ENCODE measurements around the gene VKORC1.
"Not testable (repeated sequence)": the region's sequence is repeated elsewhere in the genome, so short reads cannot be mapped to it uniquely, and the experiment has no call there.

Gene VKORC1

GRCh38 chr16:31094424-31095120 lies at the start of gene VKORC1:
TSS of gene VKORC1 (minus strand) at chr16:31094797. CDS start at chr16:31094729, 68 bp downstream.
- H3K4me1 ChIP-seq (ENCODE audit: insufficient read depth, insufficient read length): peaks cover 7% of the 10 kb centered on the region

GRCh38 chr16:31143694-31144148 lies 49.1 kb upstream of the VKORC1 start:
- no peak overlapping the region for H3K9ac ChIP-seq (ENCODE audit: insufficient read length, low read depth)
- no peak for DNase-seq (ENCODE audit: low read depth, low spot score)
- no peaks in the 10 kb centered on the region for H3K36me3 ChIP-seq (ENCODE audit: insufficient read depth, insufficient read length, low read length)
- peaks cover 13% of the 10 kb centered on the region for H3K27me3 ChIP-seq (ENCODE audit: insufficient read depth, insufficient read length)
- no peak overlapping the region for H3K4me3 ChIP-seq (ENCODE audit: insufficient read length, low read depth)
- H3K9me3 ChIP-seq (ENCODE audit: insufficient read depth, low read length): no peaks in the 10 kb centered on the region
- H3K4me1 ChIP-seq (ENCODE audit: insufficient read depth, insufficient read length): peaks cover 30% of the 10 kb centered on the region
- no peak for TF ChIP-seq SUZ12 (IDR thresholded peaks at IDR 0.05; ENCODE audit: extremely low read depth, insufficient read depth, insufficient read length)
- TF ChIP-seq ZNF274 (IDR thresholded peaks at IDR 0.05; ENCODE audit: low read depth, low read length): no peak
- no peak for TF ChIP-seq YY1 (IDR thresholded peaks at IDR 0.05; ENCODE audit: insufficient read depth, insufficient read length)

More at GRCh38 chr16:31094424-31095120, at the start of gene VKORC1:
- H3K27me3 ChIP-seq (ENCODE audit: insufficient read depth, insufficient read length): no peaks in the 10 kb centered on the region
- peak within 1 kb of the TSS; percentile 99 for H3K4me3 ChIP-seq (ENCODE audit: insufficient read length, low read depth)
- peaks cover 22% of the 10 kb centered on the region for H3K36me3 ChIP-seq (ENCODE audit: insufficient read depth, insufficient read length, low read length)
- DNase-seq (ENCODE audit: low read depth, low spot score): peak; percentile 98
- H3K9ac ChIP-seq (ENCODE audit: insufficient read length, low read depth): peak within 1 kb of the TSS; percentile 99
- no peaks in the 10 kb centered on the region for H3K9me3 ChIP-seq (ENCODE audit: insufficient read depth, low read length)
- TF ChIP-seq YY1 (IDR thresholded peaks at IDR 0.05; ENCODE audit: insufficient read depth, insufficient read length) (no peak), ZNF274 (IDR thresholded peaks at IDR 0.05; ENCODE audit: low read depth, low read length) (no peak), SUZ12 (IDR thresholded peaks at IDR 0.05; ENCODE audit: extremely low read depth, insufficient read depth, insufficient read length) (no peak)

- TF ChIP-seq YY1 (IDR thresholded peaks at IDR 0.05; ENCODE audit: insufficient read depth, insufficient read length): no peak
- no peak for TF ChIP-seq ZNF274 (IDR thresholded peaks at IDR 0.05; ENCODE audit: low read depth, low read length)
- no peak for TF ChIP-seq SUZ12 (IDR thresholded peaks at IDR 0.05; ENCODE audit: extremely low read depth, insufficient read depth, insufficient read length)
Measured at GRCh38 chr16:31143011-31143693, 48.6 kb upstream of the VKORC1 start.

GRCh38 chr16:31142109-31143010 lies 47.8 kb upstream of the VKORC1 start:
- peak overlapping the region; percentile 49 for H3K4me3 ChIP-seq (ENCODE audit: insufficient read length, low read depth)
- TF ChIP-seq ZNF274 (IDR thresholded peaks at IDR 0.05; ENCODE audit: low read depth, low read length) (no peak), YY1 (IDR thresholded peaks at IDR 0.05; ENCODE audit: insufficient read depth, insufficient read length) (no peak), SUZ12 (IDR thresholded peaks at IDR 0.05; ENCODE audit: extremely low read depth, insufficient read depth, insufficient read length) (no peak)

More at GRCh38 chr16:31143011-31143693, 48.6 kb upstream of the VKORC1 start:
- H3K9ac ChIP-seq (ENCODE audit: insufficient read length, low read depth): peak overlapping the region; percentile 94
- H3K36me3 ChIP-seq (ENCODE audit: insufficient read depth, insufficient read length, low read length): no peaks in the 10 kb centered on the region
- DNase-seq (ENCODE audit: low read depth, low spot score): no peak
- H3K9me3 ChIP-seq (ENCODE audit: insufficient read depth, low read length): no peaks in the 10 kb centered on the region
- peaks cover 13% of the 10 kb centered on the region for H3K27me3 ChIP-seq (ENCODE audit: insufficient read depth, insufficient read length)
- H3K4me1 ChIP-seq (ENCODE audit: insufficient read depth, insufficient read length): peaks cover 31% of the 10 kb centered on the region
- peak overlapping the region; percentile 49 for H3K4me3 ChIP-seq (ENCODE audit: insufficient read length, low read depth)

DNA sequence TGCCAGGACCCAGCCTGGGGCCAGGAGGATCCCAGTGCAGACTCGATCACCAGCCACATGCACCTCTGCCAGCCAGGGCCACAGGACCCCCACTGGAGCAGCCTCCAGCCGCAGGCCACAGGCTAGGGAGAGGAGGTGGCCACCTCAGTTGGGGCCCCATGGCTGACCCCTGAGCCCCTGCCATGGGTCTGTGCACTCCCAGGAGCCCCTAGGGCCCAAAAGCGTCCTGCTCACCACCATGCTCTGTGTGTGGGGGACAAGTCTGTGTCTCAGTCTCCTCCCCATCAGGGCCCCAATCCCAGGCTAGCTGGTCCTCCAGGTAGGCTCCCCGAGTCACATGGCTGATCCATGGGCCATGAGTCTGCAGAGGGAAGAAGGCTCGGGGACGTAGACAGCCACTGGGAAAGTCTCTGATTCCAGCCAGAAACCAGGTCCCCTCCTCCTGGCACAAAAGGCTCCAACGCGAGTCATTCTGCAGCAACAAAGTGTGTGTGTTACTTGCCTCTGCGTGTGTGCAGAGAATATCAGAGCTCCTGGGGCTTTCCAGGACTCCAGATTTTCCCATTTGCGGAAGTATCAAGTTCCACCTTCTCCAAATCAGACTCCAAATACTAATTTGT lies 47.0 kb upstream of the VKORC1 start:
- TF ChIP-seq SUZ12 (IDR thresholded peaks at IDR 0.05; ENCODE audit: extremely low read depth, insufficient read depth, insufficient read length): no peak
- no peak for TF ChIP-seq YY1 (IDR thresholded peaks at IDR 0.05; ENCODE audit: insufficient read depth, insufficient read length)
- peak overlapping the region; percentile 26 for H3K4me3 ChIP-seq (ENCODE audit: insufficient read length, low read depth)
- H3K4me1 ChIP-seq (ENCODE audit: insufficient read depth, insufficient read length): peaks cover 29% of the 10 kb centered on the region
- H3K36me3 ChIP-seq (ENCODE audit: insufficient read depth, insufficient read length, low read length): no peaks in the 10 kb centered on the region
- H3K27me3 ChIP-seq (ENCODE audit: insufficient read depth, insufficient read length): peaks cover 8% of the 10 kb centered on the region
- H3K9me3 ChIP-seq (ENCODE audit: insufficient read depth, low read length): no peaks in the 10 kb centered on the region
- peak overlapping the region; percentile 83 for H3K9ac ChIP-seq (ENCODE audit: insufficient read length, low read depth)
- no peak for DNase-seq (ENCODE audit: low read depth, low spot score)

More at GRCh38 chr16:31142109-31143010, 47.8 kb upstream of the VKORC1 start:
- Histone ChIP-seq H3K4me1 (ENCODE audit: insufficient read depth, insufficient read length) (peaks cover 29% of the 10 kb centered on the region), H3K9me3 (ENCODE audit: insufficient read depth, low read length) (no peaks in the 10 kb centered on the region), H3K27me3 (ENCODE audit: insufficient read depth, insufficient read length) (peaks cover 13% of the 10 kb centered on the region), H3K9ac (ENCODE audit: insufficient read length, low read depth) (peak overlapping the region; percentile 94), H3K36me3 (ENCODE audit: insufficient read depth, insufficient read length, low read length) (no peaks in the 10 kb centered on the region)
- DNase-seq (ENCODE audit: low read depth, low spot score): peak; percentile 99

DNA sequence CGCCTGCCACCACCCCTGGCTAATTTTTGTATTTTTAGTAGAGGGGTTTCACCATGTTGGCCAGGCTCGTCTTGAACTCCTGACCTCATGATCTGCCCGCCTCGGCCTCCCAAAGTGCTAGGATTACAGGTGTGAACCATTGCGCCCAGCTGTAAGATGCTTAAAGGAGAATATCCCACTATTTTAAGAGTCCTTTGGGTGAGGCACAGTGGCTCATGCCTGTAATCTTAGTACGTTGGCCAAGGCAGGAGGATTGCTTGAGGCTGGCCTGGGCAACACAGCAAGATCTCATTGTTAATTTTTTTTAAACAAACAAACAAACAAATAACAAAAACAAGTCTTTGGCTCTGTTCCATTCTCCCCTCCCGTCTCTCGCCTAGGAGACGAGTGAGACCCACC lies 46.5 kb upstream of the VKORC1 start:
- H3K27me3 ChIP-seq (ENCODE audit: insufficient read depth, insufficient read length); H3K36me3 ChIP-seq (ENCODE audit: insufficient read depth, insufficient read length, low read length); DNase-seq (ENCODE audit: low read depth, low spot score); H3K9me3 ChIP-seq (ENCODE audit: insufficient read depth, low read length): not testable (repeated sequence)
- H3K4me3 ChIP-seq (ENCODE audit: insufficient read length, low read depth): peak overlapping the region; percentile 26
- H3K9ac ChIP-seq (ENCODE audit: insufficient read length, low read depth): peak overlapping the region; percentile 83
- peaks cover 33% of the 10 kb centered on the region for H3K4me1 ChIP-seq (ENCODE audit: insufficient read depth, insufficient read length)
